ENCODE data around the gene FCRLB.
A peak's percentile ranks its signal among the peaks of the same experiment; 100 is the strongest.
"Not testable (repeated sequence)": the region's sequence is repeated elsewhere in the genome, so short reads cannot be mapped to it uniquely, and the experiment has no call there.

The FCRLB gene

GRCh38 chr1:161743231-161743630 lies 21.9 kb downstream of the FCRLB start:
- no peak for DNase-seq

GRCh38 chr1:161747801-161748200 lies 26.5 kb downstream of the FCRLB start:
- no peak for DNase-seq

GRCh38 chr1:161749509-161750407 lies 28.4 kb downstream of the FCRLB start, which contains the start of gene DUSP12:
Gene DUSP12, plus strand, starts transcription at chr1:161749786. Its CDS starts 16 bp downstream, at chr1:161749802.
- peak; percentile 95 for DNase-seq

GRCh38 chr1:161763522-161764098 lies 42.3 kb downstream of the FCRLB start:
- no peak for DNase-seq

- DNase-seq, result peak; percentile 93
Observed at GRCh38 chr1:161766102-161766981, 45.0 kb downstream of the FCRLB start, which contains the start of gene ATF6. Gene ATF6, plus strand, starts transcription at chr1:161766320. Its CDS starts 41 bp downstream, at chr1:161766361.

- DNase-seq, result no peak
Observed at GRCh38 chr1:161768461-161768860, 47.1 kb downstream of the FCRLB start.

- no peak for DNase-seq
Observed at GRCh38 chr1:161768986-161769672, 47.8 kb downstream of the FCRLB start.

GRCh38 chr1:161769673-161770045 lies 48.3 kb downstream of the FCRLB start:
- not testable (repeated sequence) for DNase-seq

- no peak for DNase-seq
Observed at GRCh38 chr1:161770250-161770649, 48.9 kb downstream of the FCRLB start.

GRCh38 chr1:161771161-161771560 lies 49.8 kb downstream of the FCRLB start:
- DNase-seq, result no peak

- no peak for DNase-seq
Observed at GRCh38 chr1:161771973-161772372, 50.6 kb downstream of the FCRLB start.

- no peak for DNase-seq
Observed at GRCh38 chr1:161772397-161772796, 51.1 kb downstream of the FCRLB start.

- no peak for DNase-seq
Observed at GRCh38 chr1:161773791-161774190, 52.4 kb downstream of the FCRLB start.

GRCh38 chr1:161777261-161777660 lies 55.9 kb downstream of the FCRLB start:
- no peak for DNase-seq
